NT2/D1 (cell line): ENCODE measurements around the gene MIEF1.

Experiments used
- YY1 ChIP-seq: IDR thresholded peaks from 2 replicates; pipeline ENCODE4 v1.6.1; 2011; ENCODE audit not compliant: insufficient read length, insufficient read depth
- ZNF274 ChIP-seq: IDR thresholded peaks from 2 replicates; pipeline ENCODE4 v1.6.1; 2011; ENCODE audit warnings: mild to moderate bottlenecking, low read depth, low read length

DNA sequence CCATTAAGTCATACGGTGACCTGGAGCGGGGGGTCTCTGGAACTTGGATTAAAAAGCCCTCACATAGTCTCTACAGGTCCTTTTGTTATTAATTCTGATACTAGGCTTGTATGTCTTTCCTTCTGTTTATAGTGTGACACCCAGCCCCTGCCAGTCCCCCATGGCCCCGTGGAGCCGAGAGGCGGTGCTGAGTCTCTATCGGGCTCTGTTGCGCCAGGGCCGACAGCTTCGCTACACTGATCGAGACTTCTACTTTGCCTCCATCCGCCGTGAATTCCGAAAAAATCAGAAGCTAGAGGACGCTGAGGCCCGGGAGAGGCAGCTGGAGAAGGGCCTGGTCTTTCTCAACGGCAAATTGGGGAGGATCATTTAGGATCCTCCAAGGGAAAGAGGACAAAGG lies 2.0 kb downstream of the MIEF1 start:
- no peak for TF ChIP-seq ZNF274
- no peak for TF ChIP-seq YY1
